D721Med (cell line): ENCODE measurements around the gene HERC5.

ENCODE experiments used
- DNase-seq: peaks from one replicate; pipeline ENCODE4 v3.0.0; 2011; ENCODE audit warnings: low spot score; ENCODE audit not compliant: insufficient read length
- FAIRE-seq: peaks from 2 replicates; lab custom pipeline; 2011; peaks lifted over from hg19 to GRCh38; lab: Jason Lieb, UNC
- CTCF ChIP-seq: IDR thresholded peaks from 2 replicates; pipeline ENCODE4 v1.5.1; 2012; ENCODE audit warnings: mild to moderate bottlenecking, control low read depth; ENCODE audit not compliant: insufficient read depth; ENCODE audit errors: missing control alignments

HERC5 gene

GRCh38 chr4:88527787-88528186, 70.9 kb downstream of the HERC5 start:
- DNase-seq, result no peak
- no peak for TF ChIP-seq CTCF
- FAIRE-seq, result no peak

GRCh38 chr4:88528861-88529260, 71.9 kb downstream of the HERC5 start:
- FAIRE-seq (no peak), DNase-seq (no peak)
- TF ChIP-seq CTCF, result peak; percentile 11

GRCh38 chr4:88531549-88531948, 74.6 kb downstream of the HERC5 start:
- no peak for TF ChIP-seq CTCF
- FAIRE-seq, result no peak

GRCh38 chr4:88533088-88533790, 76.3 kb downstream of the HERC5 start:
- FAIRE-seq, result no peak
- DNase-seq, result no peak
- TF ChIP-seq CTCF, result no peak

More at GRCh38 chr4:88531549-88531948, 74.6 kb downstream of the HERC5 start:
- DNase-seq, result no peak

GRCh38 chr4:88533937-88534750, 77.2 kb downstream of the HERC5 start:
- FAIRE-seq (no peak), DNase-seq (no peak)
- TF ChIP-seq CTCF, result no peak

GRCh38 chr4:88535090-88535755, 78.3 kb downstream of the HERC5 start:
- no peak for DNase-seq

More at GRCh38 chr4:88535090-88535755, 78.3 kb downstream of the HERC5 start:
- no peak for TF ChIP-seq CTCF
- no peak for FAIRE-seq
